HS-5 (cell line): ENCODE data around the gene PLA2G6.
"Not testable (repeated sequence)": the region's sequence is repeated elsewhere in the genome, so short reads cannot be mapped to it uniquely, and the experiment has no call there.

Source experiments
- DNase-seq: peaks from one replicate; pipeline ENCODE4 v3.0.0-alpha.2; 2012; ENCODE audit warnings: low read depth

PLA2G6 gene

GRCh38 chr22:38082986-38083710 lies 98.5 kb downstream of the PLA2G6 start:
- DNase-seq, result no peak

- DNase-seq, result no peak
These were observed 99.4 kb downstream of the PLA2G6 start for GRCh38 chr22:38081941-38082828.

GRCh38 chr22:38081636-38081940 lies 100.0 kb downstream of the PLA2G6 start:
- DNase-seq, result no peak

GRCh38 chr22:38080850-38081635 lies 100.6 kb downstream of the PLA2G6 start:
- peak; percentile 23 for DNase-seq

- DNase-seq, result no peak
These were observed 101.2 kb downstream of the PLA2G6 start for GRCh38 chr22:38080474-38080849.

- no peak for DNase-seq
These were observed 101.8 kb downstream of the PLA2G6 start for GRCh38 chr22:38079804-38080203.

- not testable (repeated sequence) for DNase-seq
These were observed 102.4 kb downstream of the PLA2G6 start for GRCh38 chr22:38079208-38079607.

GRCh38 chr22:38078046-38078840 lies 103.4 kb downstream of the PLA2G6 start:
- DNase-seq, result no peak

- DNase-seq, result no peak
These were observed 104.0 kb downstream of the PLA2G6 start for GRCh38 chr22:38077595-38077994.

- DNase-seq, result no peak
These were observed 104.5 kb downstream of the PLA2G6 start for GRCh38 chr22:38077096-38077495.

- no peak for DNase-seq
These were observed 105.7 kb downstream of the PLA2G6 start for GRCh38 chr22:38075961-38076360.

GRCh38 chr22:38075105-38075825 lies 106.4 kb downstream of the PLA2G6 start:
- DNase-seq, result no peak

- DNase-seq, result no peak
These were observed 107.2 kb downstream of the PLA2G6 start for GRCh38 chr22:38074181-38075104.

- no peak for DNase-seq
These were observed 108.2 kb downstream of the PLA2G6 start for GRCh38 chr22:38073150-38074130.

GRCh38 chr22:38072322-38073149 lies 109.1 kb downstream of the PLA2G6 start:
- no peak for DNase-seq

- DNase-seq, result no peak
These were observed 110.0 kb downstream of the PLA2G6 start for GRCh38 chr22:38071421-38072321.
